WTC11 (cell line): ENCODE results near the gene MALT1. TPM values are rescaled to one million over a fixed set of nuclear protein-coding genes. Genes with fewer than 3 reads are reported as not detected.

Experiments used
- ATAC-seq: fragments of 200-7000 bp; cut with Tn5 transposase; 2 replicates; pipeline ENCODE4 v1.10.0; 2021; ENCODE audit warnings: mild to moderate bottlenecking, moderate library complexity
- CTCF ChIA-PET: fragments of 300-600 bp; sonication (Branson Sonifier 250); formaldehyde crosslinking; loops from one replicate; lab custom pipeline; 2021; ENCODE audit warnings: antibody characterized with exemption; lab: Charles Lee
- POLR2A ChIA-PET: fragments of 350-600 bp; sonication (Branson Sonifier 250); formaldehyde crosslinking; loops from one replicate; lab custom pipeline; 2021; ENCODE audit warnings: antibody characterized with exemption; lab: Charles Lee
- DNase-seq: peaks from one replicate; pipeline ENCODE4 v3.0.0; 2021; ENCODE audit warnings: low spot score
- H3K27ac Mint-ChIP-seq: 2 replicates; pipeline ENCODE4 v1.8.0; 2021; ENCODE audit warnings: mixed read lengths
- H3K27me3 Mint-ChIP-seq: 2 replicates; pipeline ENCODE4 v1.8.0; 2021; ENCODE audit warnings: low read depth, mild to moderate bottlenecking, moderate library complexity, mixed read lengths
- H3K36me3 Mint-ChIP-seq: 2 replicates; pipeline ENCODE4 v1.8.0; 2021; ENCODE audit warnings: mixed read lengths
- H3K4me1 Mint-ChIP-seq: 2 replicates; pipeline ENCODE4 v1.8.0; 2022; ENCODE audit warnings: mixed read lengths
- H3K4me3 Mint-ChIP-seq: 2 replicates; pipeline ENCODE4 v1.8.0; 2021; ENCODE audit warnings: mild to moderate bottlenecking, moderate library complexity, mixed read lengths
- H3K9me3 Mint-ChIP-seq: 2 replicates; pipeline ENCODE4 v1.8.0; 2021; ENCODE audit warnings: mixed read lengths
- AR ChIP-seq: fragments of 250-450 bp; sonication (Bioruptor Pico); IDR thresholded peaks from 2 replicates; pipeline ENCODE4 v1.9.0; 2021; ENCODE audit warnings: mild to moderate bottlenecking
- FOXP4 ChIP-seq: sonication (generic); formaldehyde crosslinking; IDR thresholded peaks from 2 replicates; pipeline ENCODE4 v1.8.0; 2022; ENCODE audit warnings: mild to moderate bottlenecking, missing genetic modification reagents
- NFYB ChIP-seq: sonication (generic); formaldehyde crosslinking; conservative IDR thresholded peaks from 2 replicates; pipeline ENCODE4 v1.8.0; 2022; ENCODE audit warnings: low read depth, missing genetic modification reagents
- STAT6 ChIP-seq: sonication (generic); formaldehyde crosslinking; conservative IDR thresholded peaks from 2 replicates; pipeline ENCODE4 v1.8.1; 2023; ENCODE audit warnings: mild to moderate bottlenecking, low read depth, missing genetic modification reagents, moderate library complexity
- TEAD1 ChIP-seq: sonication (generic); formaldehyde crosslinking; IDR thresholded peaks from 2 replicates; pipeline ENCODE4 v1.8.0; 2022; ENCODE audit warnings: mild to moderate bottlenecking, missing genetic modification reagents
- ZNF219 ChIP-seq: sonication (generic); formaldehyde crosslinking; IDR thresholded peaks from 2 replicates; pipeline ENCODE4 v1.8.0; 2023; ENCODE audit warnings: missing genetic modification reagents, mild to moderate bottlenecking, borderline replicate concordance
- ZNF281 ChIP-seq: sonication (generic); formaldehyde crosslinking; IDR thresholded peaks from 2 replicates; pipeline ENCODE4 v1.8.0; 2023; ENCODE audit warnings: mild to moderate bottlenecking, missing genetic modification reagents
- ZNF317 ChIP-seq: sonication (generic); formaldehyde crosslinking; IDR thresholded peaks from 2 replicates; pipeline ENCODE4 v1.8.1; 2023; ENCODE audit warnings: low read depth, mild to moderate bottlenecking, moderate library complexity, missing genetic modification reagents, borderline replicate concordance
- ZNF512 ChIP-seq: sonication (generic); formaldehyde crosslinking; IDR thresholded peaks from 2 replicates; pipeline ENCODE4 v1.8.1; 2022; ENCODE audit warnings: missing genetic modification reagents, borderline replicate concordance
- total RNA-seq: library from RNA; stranded (reverse); gene quantifications from 3 replicates; pipeline ENCODE4 v1.2.3, GENCODE V29; 2021

MALT1 gene
- total RNA-seq, 1 experiment from 2014 or later, result 13.2 TPM

GRCh38 chr18:58674159-58674558 lies 2.9 kb downstream of the MALT1 start:
- POLR2A ChIA-PET, result interaction anchor here (0.6 kb wide), 1 partner anchor 55 kb away, joined by 3 read pairs; no protein-coding TSS in a partner anchor
- no peak overlapping the region for H3K4me3 Mint-ChIP-seq
- H3K36me3 Mint-ChIP-seq, result no peaks in the 10 kb centered on the region
- H3K9me3 Mint-ChIP-seq, result no peaks in the 10 kb centered on the region
- H3K27ac Mint-ChIP-seq, result peak overlapping the region; percentile 10; the same call in 1 of the 2 replicates
- H3K27me3 Mint-ChIP-seq, result no peaks in the 10 kb centered on the region
- CTCF ChIA-PET, result interaction anchor here (1.2 to 5.0 kb wide), 2 partner anchors 89 to 107 kb away, joined by 3 to 45 read pairs; no protein-coding TSS in a partner anchor
- TF ChIP-seq ZNF281 (CRISPR knock-in tag), result no peak
- no peak for TF ChIP-seq ZNF219
- no peak for TF ChIP-seq ZNF512 (CRISPR knock-in tag)
- no peak for TF ChIP-seq FOXP4
- TF ChIP-seq NFYB, result no peak
- no peak for TF ChIP-seq ZNF317 (CRISPR knock-in tag)
- no peak for TF ChIP-seq TEAD1
- DNase-seq (no peak), ATAC-seq (no peak)
- H3K4me1 Mint-ChIP-seq, result peaks cover 18% of the 10 kb centered on the region

GRCh38 chr18:58674863-58675472 lies 3.7 kb downstream of the MALT1 start:
- Mint-ChIP-seq H3K4me1 (peaks cover 12% of the 10 kb centered on the region), H3K4me3 (no peak overlapping the region), H3K27ac (no peak overlapping the region; the same call in 1 of the 2 replicates), H3K36me3 (no peaks in the 10 kb centered on the region)
- POLR2A ChIA-PET, result interaction anchor here (0.6 kb wide), 1 partner anchor 54 kb away, joined by 3 read pairs; no protein-coding TSS in a partner anchor
- no peak for ATAC-seq
- CTCF ChIA-PET, result interaction anchor here (1.2 to 5.0 kb wide), 2 partner anchors 88 to 106 kb away, joined by 3 to 45 read pairs; no protein-coding TSS in a partner anchor
- TF ChIP-seq STAT6 (CRISPR knock-in tag), result no peak
- no peak for TF ChIP-seq AR
- TF ChIP-seq ZNF219, result no peak
- TF ChIP-seq, all 79 proteins: peak for 0
- Mint-ChIP-seq H3K27me3 (no peaks in the 10 kb centered on the region), H3K9me3 (no peaks in the 10 kb centered on the region)
- DNase-seq, result no peak
